HG03460 (cell line): ENCODE measurements around the gene SIRT5.

Experiments
- ATAC-seq: cut with Tn5 transposase; IDR thresholded peaks from one replicate; pipeline ENCODE4 v1.9.1; 2021; ENCODE audit not compliant: unreplicated experiment

SIRT5 gene

DNA sequence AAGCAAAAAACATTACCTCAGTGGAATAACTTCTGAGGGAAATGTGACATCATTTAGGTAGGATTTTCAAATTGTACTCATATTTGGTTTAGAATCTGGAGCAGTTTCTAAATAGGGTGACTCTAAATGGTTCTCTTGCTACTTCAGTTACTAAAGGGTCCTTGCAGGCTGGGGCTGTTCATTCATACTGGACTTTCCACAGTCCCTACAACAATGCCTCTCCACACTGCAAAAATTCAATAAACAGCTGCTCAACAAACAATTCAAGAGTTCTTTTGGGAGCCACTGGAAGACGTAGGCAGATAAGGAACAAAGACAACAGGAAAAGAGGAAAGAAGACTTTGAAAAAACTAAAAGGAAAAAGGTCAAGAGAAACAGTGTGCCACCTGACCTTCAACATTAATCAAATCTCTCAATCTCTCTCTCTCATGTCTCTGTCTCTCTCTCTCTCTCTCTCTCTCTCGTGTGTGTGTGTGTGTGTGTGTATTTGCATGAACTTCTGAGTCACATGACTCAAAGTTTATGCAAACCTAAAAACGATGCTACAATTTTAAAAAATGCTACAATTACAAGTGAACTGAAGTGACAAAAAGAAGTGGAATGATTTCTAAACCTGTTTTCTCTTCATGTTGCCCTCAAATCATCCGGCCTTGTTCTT is 55.2 kb downstream of the SIRT5 start:
- ATAC-seq: no peak

DNA sequence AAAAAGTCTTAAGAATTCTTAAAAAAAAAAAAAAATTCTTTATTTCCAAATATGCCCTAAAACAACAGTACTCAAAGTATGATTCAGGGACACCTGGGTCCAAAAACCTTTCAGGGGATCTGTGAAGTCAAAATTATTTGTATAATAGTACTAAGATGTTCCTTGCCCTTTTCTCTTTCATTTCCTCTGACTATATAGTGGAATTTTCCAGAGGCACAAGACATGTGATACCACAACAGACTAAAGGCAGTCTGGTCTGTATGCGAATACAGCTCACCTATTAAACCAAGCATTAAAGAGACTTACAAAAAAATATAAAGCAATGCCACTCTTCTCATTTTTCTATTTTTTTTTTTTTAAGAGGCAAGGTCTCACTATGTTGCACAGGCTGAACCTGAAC is 56.1 kb downstream of the SIRT5 start:
- ATAC-seq: no peak

DNA sequence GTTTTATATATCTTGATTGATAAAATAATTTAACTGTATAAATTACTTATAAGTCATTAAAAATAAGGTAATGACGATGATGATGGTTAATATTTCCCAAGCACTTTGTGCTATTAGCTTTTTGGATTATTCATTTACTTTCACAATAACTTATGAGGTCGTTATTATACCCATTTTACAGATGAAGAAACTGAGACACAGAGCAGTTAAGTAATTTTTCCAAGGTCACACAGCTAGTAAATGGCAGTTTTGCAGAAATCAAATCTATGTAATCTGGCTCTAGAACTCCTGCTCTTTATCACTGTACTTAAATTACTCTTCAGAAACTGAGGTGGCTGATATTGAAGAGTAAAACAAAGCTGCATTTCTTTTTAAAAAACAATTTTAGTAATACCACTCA is 58.9 kb downstream of the SIRT5 start:
- ATAC-seq: no peak

DNA sequence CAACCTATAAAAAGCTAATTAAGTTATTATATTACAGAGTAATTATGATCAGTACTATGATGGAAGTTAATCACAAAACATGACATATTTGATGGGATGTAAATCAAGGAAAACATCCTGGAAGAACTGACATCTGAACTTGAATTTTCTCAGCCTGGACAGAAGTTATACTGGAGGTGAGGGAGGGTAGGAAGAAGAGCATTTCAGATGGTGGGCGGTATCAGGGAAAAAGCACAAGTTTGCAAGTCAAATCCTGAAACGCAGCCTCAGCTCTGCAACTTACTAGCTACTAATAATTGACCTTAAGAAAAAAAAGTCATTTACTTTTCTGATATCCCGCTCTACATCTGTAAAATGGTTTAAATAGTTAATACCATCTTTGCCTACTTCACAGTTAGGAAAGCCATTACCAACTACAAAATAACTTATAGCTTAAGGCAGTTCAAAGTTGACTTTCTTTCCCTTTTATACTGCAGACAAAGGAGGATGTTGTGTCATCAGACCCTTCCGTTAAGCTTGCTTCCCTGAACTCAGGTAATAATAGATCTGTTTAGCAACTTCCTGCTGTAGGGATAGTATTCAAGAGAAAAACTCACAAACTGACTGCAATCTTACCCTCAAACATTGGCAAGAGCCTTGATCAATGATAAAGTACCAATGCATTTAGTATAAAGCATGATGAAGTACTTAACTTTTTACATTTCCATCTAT is 61.7 kb downstream of the SIRT5 start:
- no peak for ATAC-seq

DNA sequence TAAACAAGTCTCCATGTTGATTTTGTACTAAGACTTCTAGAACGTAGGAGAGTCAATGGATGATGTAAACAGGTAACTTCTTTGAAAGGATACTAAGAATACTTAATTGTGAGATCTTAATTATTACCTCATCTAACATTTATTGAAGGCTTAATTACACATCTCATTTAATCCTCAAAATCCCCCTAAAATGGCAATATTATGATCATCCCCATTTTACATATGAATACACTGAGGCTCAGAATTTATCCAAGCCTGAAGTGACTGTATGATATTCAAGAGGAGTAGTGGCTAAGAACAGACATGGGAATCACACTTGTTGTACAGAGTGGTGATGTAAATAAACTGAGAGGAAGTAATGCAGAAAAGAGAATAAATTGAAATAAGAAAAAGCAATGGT is 63.6 kb downstream of the SIRT5 start:
- ATAC-seq: no peak

DNA sequence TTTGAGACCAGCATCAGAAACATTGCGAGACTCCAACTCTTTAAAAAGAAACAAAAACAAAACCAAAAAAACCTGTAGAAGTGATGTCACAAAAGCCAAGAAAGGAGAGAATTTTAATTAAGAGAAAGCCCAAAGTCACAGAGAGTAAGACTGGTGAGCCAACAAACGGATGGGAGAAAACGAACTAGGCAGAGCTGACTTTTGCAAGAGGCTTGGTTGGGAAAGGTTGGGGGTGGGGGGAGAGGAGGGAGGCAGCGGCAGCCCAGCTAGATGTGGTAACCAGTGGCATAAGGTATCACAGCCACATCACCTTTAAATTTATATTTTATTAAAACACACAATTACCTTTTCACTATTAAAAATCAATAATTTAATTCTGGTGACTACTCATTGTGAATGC is 64.2 kb downstream of the SIRT5 start:
- ATAC-seq: no peak

DNA sequence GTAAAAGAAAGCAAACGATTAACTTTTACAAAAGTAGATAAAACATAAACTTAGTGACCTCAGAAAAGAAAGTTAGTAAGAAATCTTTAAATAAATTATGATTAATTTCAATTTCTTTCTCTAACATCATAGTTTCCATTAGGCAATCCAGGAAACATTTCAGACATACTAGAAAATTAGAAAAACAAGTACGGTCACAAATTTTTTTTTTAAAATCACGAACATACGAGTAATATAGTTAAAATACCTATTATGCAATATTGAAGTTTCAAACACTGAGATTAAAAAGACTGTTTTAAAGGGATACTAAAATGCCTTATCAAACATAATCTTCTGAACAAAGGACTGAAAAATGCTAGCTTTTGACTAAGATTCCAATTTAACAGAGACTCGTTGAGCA is 66.9 kb downstream of the SIRT5 start:
- no peak for ATAC-seq

DNA sequence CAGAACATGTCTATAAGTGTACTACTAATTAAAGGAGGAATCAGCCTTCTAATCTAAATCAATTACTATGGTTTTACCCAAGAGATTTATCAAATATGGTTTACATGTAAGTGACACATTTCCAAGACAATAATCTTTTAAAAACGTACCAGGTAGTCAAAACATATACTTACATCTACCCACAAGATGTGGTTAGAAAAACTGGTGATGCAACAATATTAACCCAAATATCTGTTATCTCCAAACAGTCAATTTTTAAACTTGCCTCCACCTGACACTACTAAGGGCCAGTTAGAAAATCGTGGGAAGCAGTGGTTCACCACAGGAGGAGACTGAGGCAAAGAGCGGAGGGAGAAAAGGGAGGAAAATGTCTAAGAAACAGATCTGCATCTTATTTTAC is 68.7 kb downstream of the SIRT5 start:
- ATAC-seq: no peak

DNA sequence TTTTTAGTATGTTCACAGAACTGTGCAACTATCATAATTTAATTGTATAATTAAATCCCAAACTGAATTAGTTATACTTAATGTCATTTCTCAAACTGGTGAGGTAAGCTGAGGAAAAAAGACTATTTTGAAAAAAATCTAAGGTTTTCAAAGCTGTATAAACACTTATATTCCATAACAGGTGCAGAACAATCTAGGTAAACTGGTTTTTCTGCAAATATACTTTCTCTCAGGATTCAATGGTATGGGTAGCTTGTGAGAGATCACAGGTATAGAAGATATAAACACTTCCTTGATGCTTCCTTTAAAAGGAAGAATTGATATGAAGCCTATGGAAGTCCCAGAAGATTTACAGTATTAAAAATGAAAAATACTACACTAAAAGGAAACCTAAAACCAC is 74.4 kb downstream of the SIRT5 start:
- ATAC-seq: no peak

DNA sequence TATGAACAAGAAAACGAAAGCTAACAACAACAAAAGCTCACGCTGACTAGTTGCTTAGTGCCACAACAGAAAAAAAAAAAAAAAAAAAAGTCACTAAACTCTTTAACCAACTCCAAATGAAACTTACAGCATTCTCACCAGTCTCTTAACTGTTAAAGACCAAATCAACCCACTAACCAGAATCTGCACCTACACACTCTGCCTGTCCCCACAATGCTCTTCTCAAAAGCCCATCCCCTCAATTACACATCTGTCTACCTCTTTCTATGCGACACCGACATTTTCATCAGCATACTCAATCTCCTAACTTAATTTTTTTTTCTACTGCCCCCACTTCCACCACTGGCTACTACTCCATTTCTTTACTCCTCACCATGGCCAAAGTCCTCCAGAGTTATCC is 75.0 kb downstream of the SIRT5 start:
- no peak for ATAC-seq

DNA sequence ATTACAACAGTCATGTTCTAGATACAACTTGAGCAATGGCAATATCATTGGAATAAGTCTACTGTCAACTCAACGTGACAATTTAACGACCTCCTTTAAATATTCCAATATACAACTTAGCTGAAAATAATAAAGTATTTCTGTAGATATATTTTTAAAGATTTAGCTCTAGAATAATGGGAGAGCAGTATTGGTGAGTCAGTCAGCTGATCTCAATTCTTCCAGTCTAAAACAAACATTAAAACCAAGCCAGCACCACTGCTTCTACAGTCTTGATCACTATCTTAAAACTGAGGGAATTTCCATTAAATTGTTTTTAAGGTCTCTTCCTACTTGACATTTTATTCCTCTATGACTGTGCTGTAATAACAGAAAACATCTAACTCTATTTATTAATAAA is 78.9 kb downstream of the SIRT5 start:
- ATAC-seq: no peak

DNA sequence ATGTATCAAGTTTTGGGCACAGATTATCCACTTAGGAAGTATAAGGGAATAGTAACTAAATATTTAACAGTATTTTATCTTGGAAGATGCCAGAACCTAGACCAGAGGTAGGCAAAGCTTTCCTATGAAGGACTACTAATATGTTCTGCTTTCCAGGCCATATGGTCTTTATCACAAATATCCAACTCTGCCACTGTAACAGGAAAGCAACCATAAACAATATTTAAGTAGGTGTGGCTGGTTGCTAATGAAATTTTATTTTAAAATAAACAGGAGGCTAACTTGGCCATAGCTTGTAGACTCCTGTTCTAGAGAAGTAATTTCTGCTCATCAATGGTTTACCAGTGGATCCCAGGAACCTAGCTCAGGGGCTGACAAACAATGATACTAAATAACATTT is 80.1 kb downstream of the SIRT5 start:
- no peak for ATAC-seq

DNA sequence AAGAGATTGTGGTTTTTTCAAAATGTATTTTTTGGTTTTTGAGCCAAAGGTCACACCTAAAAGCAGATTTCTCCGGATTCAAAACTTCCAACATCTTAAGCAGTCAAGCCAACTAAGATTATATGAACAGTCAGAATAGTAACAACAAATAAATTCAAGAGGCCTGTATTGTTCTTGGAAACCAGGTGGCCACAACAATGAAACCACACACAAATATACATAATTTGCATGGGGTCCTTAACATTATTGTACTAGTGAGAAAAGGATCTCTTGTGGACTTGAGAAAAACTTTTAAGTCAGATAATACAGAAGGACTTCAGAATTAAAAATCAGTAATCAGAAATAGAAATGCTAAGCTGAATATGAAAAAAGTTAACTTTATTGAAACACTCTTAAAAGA is 81.3 kb downstream of the SIRT5 start:
- ATAC-seq: no peak

DNA sequence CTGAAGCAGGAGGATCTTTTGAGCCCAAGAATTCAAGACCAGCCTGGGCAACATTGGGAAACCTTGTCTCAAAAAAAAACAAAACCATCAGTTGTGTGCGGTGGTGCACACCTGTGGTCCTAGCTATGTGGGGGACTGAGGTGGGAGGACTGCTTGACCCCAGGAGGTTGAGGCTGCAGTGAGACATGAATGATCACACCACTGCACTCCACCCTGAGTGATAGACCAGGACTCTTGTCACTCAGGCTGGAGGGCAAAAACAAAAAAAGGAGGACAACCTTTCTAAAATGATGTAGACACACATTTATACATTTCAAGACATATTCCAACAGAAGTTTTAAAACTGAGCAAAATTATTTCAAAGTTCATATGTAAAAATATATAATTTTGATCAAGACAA is 85.9 kb downstream of the SIRT5 start:
- ATAC-seq: no peak

DNA sequence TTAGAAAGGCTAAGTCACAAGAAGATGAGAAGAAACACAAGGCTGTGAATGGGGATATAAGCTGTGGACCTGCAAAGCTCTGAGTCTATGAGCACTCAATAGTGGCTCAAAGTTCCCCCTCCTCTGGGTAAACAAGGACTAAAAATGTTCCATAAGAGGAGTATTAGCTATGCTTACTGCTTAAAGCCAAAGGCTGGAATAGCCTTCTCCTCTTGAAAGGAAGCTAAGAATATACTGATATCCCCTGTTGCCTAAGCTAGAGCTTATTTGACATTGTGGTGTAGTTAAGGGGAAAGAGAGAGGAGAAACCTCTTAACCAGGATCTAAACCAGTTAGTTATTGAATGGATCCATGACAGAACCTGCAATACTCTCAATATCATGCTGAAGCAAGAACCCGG is 86.5 kb downstream of the SIRT5 start:
- ATAC-seq: no peak

DNA sequence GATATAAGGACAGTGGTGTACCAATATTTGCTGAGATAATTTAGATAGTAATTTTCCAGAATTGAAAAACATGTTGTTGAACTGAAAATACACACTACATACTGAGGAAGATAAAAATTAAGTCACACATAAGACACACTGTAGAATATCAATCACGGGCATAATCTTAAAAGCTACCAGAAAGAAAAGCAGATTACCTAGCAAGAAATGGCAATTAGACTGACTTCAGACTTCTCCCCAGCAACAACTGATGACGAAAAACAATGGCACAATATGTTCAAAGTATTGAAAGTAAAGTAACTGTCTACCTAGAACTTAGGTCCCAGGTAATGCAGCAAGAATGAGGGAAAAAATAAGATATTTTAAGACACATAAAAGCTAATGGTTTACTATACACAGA is 87.2 kb downstream of the SIRT5 start:
- ATAC-seq: no peak

DNA sequence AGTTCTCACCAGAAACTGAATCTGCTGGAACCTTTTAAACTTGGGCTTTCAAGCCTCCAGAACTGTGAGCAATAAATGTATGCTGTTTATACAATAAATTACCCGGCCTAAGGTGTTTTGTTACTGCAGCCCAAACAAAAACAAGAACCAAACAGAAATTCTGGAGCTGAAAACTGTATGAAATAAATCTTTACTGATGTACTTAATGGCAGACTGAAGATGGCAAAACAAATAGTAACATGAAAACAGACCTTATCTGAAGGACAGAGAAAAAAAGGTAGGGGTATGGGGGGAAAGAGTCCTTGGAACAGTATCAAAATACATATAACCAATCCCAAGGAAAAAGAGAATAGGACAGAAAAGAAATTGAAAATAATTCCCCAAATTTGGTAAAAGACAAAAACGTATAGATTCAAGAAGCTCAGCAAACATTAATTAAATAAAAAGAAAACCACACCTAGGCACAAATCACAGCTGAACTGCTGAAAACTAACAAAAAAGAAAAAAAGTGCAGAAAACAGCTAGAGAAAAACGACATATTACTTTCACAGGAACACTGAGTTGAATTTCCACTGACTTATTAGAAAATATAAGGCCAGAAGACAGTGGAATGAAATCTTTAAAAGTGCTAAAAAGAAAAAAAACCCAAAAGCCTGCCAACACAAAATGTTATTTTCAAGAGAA is 88.4 kb downstream of the SIRT5 start:
- ATAC-seq: no peak

DNA sequence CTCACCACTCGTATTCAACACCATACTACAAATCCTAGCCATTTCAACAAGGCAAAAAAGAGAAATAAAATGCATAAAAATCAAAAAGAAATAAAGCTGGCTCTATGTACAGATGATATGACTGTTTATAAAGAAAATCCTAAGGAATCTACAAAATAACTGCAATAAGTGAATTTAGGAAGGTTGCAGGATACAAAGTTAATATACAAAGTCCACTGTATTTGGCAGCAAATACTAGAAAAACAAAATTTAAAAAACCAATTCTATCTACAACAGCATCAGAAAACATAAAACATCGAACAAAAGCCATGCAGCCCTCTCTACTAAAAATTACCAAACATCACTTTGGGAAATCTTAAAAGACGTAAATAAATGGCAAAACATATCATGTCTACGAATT is 89.6 kb downstream of the SIRT5 start:
- ATAC-seq: no peak
